Muscle layer of colon (tissue), 2 donors: ENCODE results near the gene EDEM2.
"Not testable (repeated sequence)": the region's sequence is repeated elsewhere in the genome, so short reads cannot be mapped to it uniquely, and the experiment has no call there.

Experiments used
- H3K27ac ChIP-seq: one replicate; pipeline ENCODE4 v1.7.0; 2013; ENCODE audit warnings: low read depth, mild to moderate bottlenecking, low read length, moderate library complexity
- H3K27me3 ChIP-seq, 2 donors: one replicate each; pipeline ENCODE4 v1.7.0; 2013; ENCODE audit warnings: low read length in 2 of 2, mild to moderate bottlenecking in 2 of 2; ENCODE audit not compliant: insufficient read depth in 2 of 2, control insufficient read depth in 1 of 2
- H3K36me3 ChIP-seq: one replicate; pipeline ENCODE4 v1.7.0; 2013; ENCODE audit warnings: mild to moderate bottlenecking, low read length; ENCODE audit not compliant: insufficient read depth
- H3K4me1 ChIP-seq: one replicate; pipeline ENCODE4 v1.7.0; 2013; ENCODE audit warnings: mild to moderate bottlenecking, low read length; ENCODE audit not compliant: insufficient read depth
- H3K4me3 ChIP-seq, 2 donors: one replicate each; pipeline ENCODE4 v1.7.0; 2013; ENCODE audit warnings: low read length in 2 of 2, low read depth in 1 of 2, mild to moderate bottlenecking in 1 of 2, moderate library complexity in 1 of 2
- H3K9ac ChIP-seq: one replicate; pipeline ENCODE4 v1.7.0; 2013; ENCODE audit warnings: low read length
- H3K9me3 ChIP-seq: one replicate; pipeline ENCODE4 v1.7.0; 2013; ENCODE audit warnings: mild to moderate bottlenecking, low read length
- donor health status: abdominal sarcoma.
- donor health status: Adenocarcinoma of cecum.

The EDEM2 gene

DNA sequence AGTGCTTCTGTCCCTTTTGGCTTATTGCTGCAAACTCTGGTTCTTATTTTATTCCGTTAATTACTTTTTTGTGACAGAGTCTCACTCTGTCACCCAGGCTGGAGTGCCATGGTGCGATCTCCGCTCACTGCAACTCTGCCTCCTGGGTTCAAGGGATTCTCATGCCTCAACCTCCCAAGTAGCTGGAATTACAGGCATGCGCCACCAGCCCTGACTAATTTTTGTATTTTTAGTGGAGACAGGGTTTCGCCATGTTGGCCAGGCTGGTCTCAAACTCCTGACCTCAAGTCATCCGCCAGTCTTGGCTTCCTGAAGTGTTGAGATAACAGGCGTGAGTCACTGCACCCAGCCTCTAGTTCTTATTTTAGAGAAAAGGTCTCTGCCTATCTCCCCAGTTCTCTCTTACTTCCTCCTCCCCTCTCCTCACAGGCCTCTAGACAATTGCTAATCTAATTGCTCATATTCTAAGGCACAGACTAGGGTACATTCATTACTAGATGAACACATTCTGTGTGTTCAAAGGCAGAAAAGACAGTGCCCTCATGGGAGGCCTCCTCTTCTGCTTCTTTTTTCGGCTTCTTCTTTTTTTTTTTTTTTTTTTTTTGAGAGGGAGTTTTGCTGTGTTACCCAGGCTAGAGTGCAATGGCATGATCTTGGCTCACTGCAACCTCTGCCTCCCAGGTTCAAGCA, 27.0 kb downstream of the EDEM2 start:
- no peak overlapping the region for H3K9ac ChIP-seq
- no peak overlapping the region for H3K27ac ChIP-seq
- no peak overlapping the region for H3K4me3 ChIP-seq
- no peaks in the 10 kb centered on the region for H3K27me3 ChIP-seq
- no peaks in the 10 kb centered on the region for H3K9me3 ChIP-seq
- H3K4me1 ChIP-seq = no peaks in the 10 kb centered on the region
- peaks cover 40% of the 10 kb centered on the region for H3K36me3 ChIP-seq

DNA sequence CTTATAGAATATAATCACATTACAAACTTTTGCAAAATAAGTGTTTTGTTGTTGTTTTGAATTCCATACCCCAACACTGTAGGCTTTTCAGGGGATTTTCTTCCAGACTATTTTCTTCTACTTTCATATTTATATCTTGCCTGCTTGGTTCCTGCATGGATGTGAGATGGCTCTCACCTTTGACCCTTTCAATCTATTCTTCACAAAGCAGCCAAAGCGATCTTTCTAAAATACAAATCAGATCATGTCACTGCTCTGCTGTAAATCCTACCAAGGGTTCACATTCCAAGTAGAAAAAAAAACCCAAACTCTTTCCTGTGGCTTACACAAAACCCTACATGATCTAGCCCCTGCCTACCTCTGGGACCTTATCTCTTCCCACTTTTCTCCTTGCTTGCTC, 29.5 kb downstream of the EDEM2 start:
- Histone ChIP-seq H3K4me3 (no peak overlapping the region), H3K9ac (no peak overlapping the region), H3K27me3 (no peaks in the 10 kb centered on the region), H3K4me1 (no peaks in the 10 kb centered on the region), H3K36me3 (peaks cover 25% of the 10 kb centered on the region), H3K9me3 (no peaks in the 10 kb centered on the region), H3K27ac (no peak overlapping the region)

DNA sequence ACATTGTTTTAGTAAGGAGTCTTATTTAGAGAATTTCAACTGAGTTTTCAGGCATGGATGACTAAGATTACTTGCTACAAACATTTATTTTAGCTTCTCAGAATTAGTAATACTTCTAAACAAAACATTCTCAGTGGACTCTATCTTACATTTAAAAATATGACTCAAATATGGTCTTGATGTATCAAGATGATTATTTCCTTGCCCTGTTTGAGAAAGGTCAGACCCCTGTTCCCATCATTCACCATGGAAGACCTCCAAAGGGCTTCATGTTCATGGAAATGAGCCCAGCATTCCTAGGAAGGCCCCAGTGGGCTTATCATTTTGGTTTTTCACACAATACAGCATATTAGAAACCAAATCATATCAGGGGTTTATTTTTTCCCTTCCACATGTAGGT, 29.9 kb downstream of the EDEM2 start:
- no peak overlapping the region for H3K27ac ChIP-seq
- H3K4me1 ChIP-seq = no peaks in the 10 kb centered on the region
- H3K27me3 ChIP-seq = no peaks in the 10 kb centered on the region
- no peaks in the 10 kb centered on the region for H3K9me3 ChIP-seq
- no peak overlapping the region for H3K9ac ChIP-seq
- no peak overlapping the region for H3K4me3 ChIP-seq
- peaks cover 22% of the 10 kb centered on the region for H3K36me3 ChIP-seq

DNA sequence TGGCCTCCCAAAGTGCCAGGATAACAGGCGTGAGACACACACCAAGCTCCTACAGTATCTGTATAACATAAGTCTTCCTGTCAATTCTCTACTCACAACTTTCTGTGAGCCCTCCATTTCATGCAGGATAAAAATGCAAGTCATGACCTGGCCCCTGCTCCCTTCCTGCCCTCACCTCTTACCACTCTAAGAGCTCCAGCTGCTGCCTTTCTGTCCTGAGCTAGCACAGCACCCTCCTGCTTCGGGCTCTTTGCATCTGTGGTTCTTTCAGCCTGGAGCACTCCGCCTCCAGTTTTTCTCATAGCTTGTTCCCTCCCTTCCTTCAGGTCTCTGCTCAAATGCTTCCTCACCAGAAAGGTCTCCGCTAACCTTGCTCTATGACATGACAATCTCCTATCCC, 30.9 kb downstream of the EDEM2 start:
- Histone ChIP-seq H3K27me3 (no peaks in the 10 kb centered on the region), H3K4me3 (no peak overlapping the region), H3K4me1 (no peaks in the 10 kb centered on the region), H3K36me3 (peaks cover 17% of the 10 kb centered on the region), H3K27ac (no peak overlapping the region), H3K9me3 (no peaks in the 10 kb centered on the region), H3K9ac (no peak overlapping the region)

DNA sequence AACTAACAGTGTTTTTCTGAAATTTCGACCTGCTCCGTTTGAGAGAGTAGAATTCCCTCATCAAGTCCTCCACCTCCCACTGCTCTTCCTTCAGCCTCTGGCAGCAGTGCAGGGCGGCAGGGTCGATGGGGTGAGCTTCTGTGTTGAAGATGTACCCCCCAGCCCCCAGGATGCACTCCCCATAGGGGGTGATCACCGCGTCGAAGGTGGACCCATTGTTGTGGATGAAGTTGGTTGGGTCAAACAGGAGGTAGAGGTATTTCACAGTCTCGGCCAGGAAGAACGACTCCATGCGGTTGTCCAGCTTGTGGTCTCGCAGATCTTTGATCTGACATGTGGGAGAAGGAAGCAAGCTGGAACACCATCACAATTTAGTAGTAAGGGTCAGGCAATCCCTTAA, 31.5 kb downstream of the EDEM2 start:
- Histone ChIP-seq H3K9me3 (no peaks in the 10 kb centered on the region), H3K9ac (no peak overlapping the region), H3K27me3 (no peaks in the 10 kb centered on the region), H3K36me3 (peaks cover 15% of the 10 kb centered on the region), H3K27ac (no peak overlapping the region), H3K4me3 (no peak overlapping the region), H3K4me1 (no peaks in the 10 kb centered on the region)

DNA sequence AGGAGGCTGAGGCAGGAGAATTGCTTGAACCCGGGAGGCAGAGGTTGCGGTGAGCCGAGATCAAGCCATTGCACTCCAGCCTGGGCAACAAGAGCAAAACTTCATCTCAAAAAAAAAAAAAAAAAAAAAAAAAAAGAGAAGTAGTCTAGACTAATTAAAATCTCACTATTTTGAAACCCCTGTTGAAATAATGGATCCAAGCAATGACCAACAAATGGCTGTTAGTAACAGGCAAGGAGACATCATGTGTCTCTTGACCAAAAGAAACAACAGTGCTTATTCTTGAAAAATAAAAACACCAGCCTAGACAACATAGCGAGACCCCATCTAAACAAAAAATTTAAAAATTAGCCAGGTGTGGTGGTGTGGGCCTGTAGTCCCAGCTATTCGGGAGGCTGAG, 34.9 kb downstream of the EDEM2 start:
- not testable (repeated sequence) for H3K9ac ChIP-seq, H3K4me1 ChIP-seq, H3K27ac ChIP-seq, H3K4me3 ChIP-seq, H3K36me3 ChIP-seq, H3K27me3 ChIP-seq, H3K9me3 ChIP-seq

DNA sequence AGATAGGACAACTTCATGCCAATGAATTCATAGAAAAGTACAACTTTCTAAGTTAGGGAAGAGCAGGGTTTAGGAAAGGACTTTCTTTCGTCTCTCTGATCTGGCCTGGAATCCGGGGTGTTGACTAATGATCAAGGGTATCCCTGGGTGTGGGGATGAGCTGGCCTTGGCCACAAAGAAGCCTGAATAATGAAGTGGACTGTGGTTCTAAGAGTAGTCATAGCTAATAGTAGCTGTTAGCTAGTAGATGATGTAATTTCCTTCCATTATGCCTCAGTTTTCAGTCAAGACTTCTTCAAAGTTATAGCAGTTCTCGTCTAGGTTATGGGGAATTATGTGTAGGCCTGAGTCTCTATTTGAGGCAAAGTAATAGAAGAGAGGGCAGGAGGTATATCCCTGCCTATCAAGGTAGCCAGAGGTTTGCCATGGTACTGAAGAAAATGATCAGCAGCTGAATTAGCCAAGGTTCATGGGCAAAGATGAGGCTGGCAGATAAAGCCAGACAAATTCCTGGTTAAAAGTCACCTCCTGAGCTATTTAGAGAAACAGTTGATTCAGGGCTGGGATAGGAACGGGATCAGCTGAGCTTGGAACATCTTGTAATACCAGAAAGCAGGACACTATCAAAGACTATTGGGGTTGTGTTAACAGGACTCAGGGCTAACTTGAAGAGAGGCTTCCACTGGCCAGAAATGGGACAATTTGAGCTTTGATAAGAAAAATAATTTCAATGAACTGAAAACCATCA, 35.8 kb downstream of the EDEM2 start:
- Histone ChIP-seq H3K4me1 (no peaks in the 10 kb centered on the region), H3K9ac (no peak overlapping the region), H3K4me3 (no peak overlapping the region), H3K9me3 (no peaks in the 10 kb centered on the region), H3K36me3 (no peaks in the 10 kb centered on the region), H3K27me3 (no peaks in the 10 kb centered on the region), H3K27ac (no peak overlapping the region)

DNA sequence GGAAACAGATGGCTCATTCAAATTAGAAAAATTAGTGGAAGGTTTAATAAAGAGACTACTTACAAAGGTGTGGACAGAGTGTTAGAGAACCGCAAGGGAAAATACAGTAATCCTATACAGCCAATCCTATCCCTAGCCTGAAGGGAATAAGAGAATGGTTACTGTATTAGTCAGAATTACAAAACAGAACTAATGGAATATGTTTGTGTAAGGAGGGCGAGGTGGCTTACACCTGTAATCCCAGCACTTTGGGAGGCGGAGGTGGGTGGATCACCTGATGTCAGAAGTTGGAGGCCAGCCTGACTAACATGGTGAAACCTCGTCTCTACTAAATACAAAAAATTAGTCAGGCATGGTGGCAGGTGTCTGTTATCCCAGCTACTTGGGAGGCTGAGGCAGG, 38.2 kb downstream of the EDEM2 start:
- no peaks in the 10 kb centered on the region for H3K36me3 ChIP-seq
- no peak overlapping the region for H3K27ac ChIP-seq
- no peaks in the 10 kb centered on the region for H3K9me3 ChIP-seq
- no peaks in the 10 kb centered on the region for H3K4me1 ChIP-seq
- H3K9ac ChIP-seq = no peak overlapping the region
- no peak overlapping the region for H3K4me3 ChIP-seq
- no peaks in the 10 kb centered on the region for H3K27me3 ChIP-seq

DNA sequence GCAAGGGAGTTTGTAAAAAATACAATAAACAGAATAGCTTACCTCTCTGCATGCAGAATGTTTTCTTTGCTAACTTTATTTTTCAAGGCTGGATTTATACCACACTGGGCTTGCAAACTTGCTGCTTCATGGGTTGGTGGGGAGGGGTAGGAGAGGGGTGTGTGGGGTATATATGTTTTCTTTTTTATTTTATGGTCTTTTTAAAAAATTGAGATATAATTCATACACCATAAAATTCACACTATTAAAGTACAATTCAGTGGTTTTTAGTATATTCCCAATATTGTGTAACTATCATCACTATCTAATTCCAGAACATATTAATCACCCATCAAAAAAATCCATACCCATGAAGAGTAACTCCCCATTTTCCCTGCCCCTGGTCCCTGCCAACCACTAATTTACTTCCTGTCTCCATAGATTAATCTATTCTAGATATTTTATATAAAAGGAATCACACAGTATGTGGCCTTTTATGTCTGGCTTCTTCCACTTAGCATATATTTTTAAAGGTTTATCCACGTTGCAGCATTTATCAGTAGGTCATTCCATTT, 40.2 kb downstream of the EDEM2 start:
- Histone ChIP-seq H3K4me3 (no peak overlapping the region), H3K27me3 (no peaks in the 10 kb centered on the region), H3K9ac (no peak overlapping the region), H3K4me1 (no peaks in the 10 kb centered on the region), H3K27ac (no peak overlapping the region), H3K9me3 (no peaks in the 10 kb centered on the region), H3K36me3 (no peaks in the 10 kb centered on the region)

DNA sequence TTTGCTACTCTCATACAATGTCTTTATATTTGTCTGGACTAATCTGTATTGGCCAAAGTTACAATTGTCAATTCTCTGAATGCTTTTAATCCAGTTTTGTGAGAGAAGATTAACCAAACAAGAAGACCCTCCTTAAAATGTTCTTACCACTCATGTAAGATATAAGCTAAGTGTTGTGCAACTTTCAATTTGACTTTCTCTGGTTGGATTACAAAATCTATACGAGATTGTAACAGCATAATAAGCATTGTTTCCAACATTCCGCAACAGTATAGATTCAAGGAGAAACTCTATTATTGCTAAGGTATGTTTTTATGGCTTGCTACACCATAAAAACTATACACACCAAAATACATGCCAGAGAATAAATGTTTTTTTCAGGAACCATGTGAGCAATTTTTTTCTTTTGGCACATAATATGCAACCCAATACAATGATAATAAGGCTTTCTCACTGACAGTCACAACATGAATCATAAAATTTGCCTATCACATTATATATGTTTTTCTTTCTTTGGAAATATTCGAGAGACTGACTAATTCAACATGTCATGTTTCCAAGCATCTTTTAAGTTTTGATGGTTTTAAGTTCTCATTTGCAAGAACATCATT, 42.3 kb downstream of the EDEM2 start:
- H3K27me3 ChIP-seq = no peaks in the 10 kb centered on the region
- H3K36me3 ChIP-seq = no peaks in the 10 kb centered on the region
- H3K4me3 ChIP-seq = no peak overlapping the region
- H3K27ac ChIP-seq = no peak overlapping the region
- H3K4me1 ChIP-seq = no peaks in the 10 kb centered on the region
- H3K9ac ChIP-seq = no peak overlapping the region
- no peaks in the 10 kb centered on the region for H3K9me3 ChIP-seq

DNA sequence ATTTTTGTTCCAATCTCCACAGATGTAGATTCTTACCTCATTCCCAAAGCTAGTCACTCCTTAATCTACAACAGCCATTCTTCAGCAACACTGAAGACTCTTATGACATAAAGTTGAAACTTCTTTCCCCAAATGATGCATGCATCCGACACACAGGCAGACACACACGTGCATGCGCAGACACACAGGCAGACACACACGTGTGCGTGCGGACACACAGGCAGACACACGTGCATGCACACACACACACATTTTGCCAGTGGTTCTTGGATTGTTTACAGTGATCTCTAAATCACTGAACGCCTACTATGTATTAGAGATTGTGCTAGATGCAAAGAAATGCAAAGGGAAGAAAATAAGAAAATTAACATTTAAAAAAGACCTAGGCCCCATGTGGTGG, 45.5 kb downstream of the EDEM2 start:
- Histone ChIP-seq H3K36me3 (no peaks in the 10 kb centered on the region), H3K4me3 (no peak overlapping the region), H3K27me3 (no peaks in the 10 kb centered on the region), H3K9ac (no peak overlapping the region), H3K4me1 (no peaks in the 10 kb centered on the region), H3K9me3 (no peaks in the 10 kb centered on the region), H3K27ac (no peak overlapping the region)
